Thyroid gland (tissue), 4 donors: ENCODE data around the gene PRKAA2.

Experiments used
- POLR2A ChIP-seq, 2 donors: fragments of 450-650 bp; IDR thresholded peaks; one replicate each; pipeline ENCODE4 v1.6.1; 2017; ENCODE audit warnings: antibody characterized with exemption in 2 of 2, mild to moderate bottlenecking in 2 of 2, moderate library complexity in 1 of 2
- TF ChIP-seq, protein P1 (sequence below), 6 experiments: fragments of 200-600 bp in 3 of 6; fragments of 450-650 bp in 3 of 6; sonication (generic) in 3 of 6; IDR thresholded peaks; one replicate each; pipeline ENCODE4 v1.5.1; 2016 to 2019; ENCODE audit warnings: antibody characterized with exemption in 6 of 6, mild to moderate bottlenecking in 2 of 6, inconsistent platforms in 1 of 6, moderate library complexity in 1 of 6

DNA sequence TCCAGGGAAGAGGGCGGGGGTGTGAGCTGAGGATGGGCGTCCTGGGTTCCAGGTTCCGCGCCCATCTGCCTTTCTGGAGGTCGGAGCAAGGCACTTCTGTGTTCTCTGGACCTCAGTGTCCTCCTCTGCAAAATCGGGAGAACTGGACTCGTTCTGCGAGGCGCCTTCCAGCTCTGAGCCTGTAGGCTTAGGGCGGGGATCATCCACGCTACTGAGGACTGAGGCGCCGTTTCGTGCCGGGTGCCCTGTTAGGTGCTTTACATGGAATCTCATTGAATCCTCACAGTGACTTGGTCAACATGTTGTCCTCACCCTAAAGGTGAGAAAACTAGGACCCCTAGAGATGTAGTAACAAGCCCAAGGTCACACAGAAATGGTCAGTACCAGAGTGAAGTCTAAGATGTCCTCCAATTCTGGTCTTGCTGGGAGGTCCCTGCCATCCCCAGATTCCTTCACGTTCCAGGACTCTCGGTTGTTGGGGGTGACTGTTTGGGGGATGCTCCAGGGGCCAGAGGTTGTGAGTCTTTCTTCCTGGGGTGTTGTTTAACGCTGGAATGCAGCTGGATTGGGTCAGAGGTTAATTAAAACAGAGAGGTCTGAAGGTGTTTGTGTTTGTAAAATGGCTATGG, 677 bp downstream of the PRKAA2 start:
- TF ChIP-seq, protein P1, sequence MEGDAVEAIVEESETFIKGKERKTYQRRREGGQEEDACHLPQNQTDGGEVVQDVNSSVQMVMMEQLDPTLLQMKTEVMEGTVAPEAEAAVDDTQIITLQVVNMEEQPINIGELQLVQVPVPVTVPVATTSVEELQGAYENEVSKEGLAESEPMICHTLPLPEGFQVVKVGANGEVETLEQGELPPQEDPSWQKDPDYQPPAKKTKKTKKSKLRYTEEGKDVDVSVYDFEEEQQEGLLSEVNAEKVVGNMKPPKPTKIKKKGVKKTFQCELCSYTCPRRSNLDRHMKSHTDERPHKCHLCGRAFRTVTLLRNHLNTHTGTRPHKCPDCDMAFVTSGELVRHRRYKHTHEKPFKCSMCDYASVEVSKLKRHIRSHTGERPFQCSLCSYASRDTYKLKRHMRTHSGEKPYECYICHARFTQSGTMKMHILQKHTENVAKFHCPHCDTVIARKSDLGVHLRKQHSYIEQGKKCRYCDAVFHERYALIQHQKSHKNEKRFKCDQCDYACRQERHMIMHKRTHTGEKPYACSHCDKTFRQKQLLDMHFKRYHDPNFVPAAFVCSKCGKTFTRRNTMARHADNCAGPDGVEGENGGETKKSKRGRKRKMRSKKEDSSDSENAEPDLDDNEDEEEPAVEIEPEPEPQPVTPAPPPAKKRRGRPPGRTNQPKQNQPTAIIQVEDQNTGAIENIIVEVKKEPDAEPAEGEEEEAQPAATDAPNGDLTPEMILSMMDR (IDR thresholded peaks at IDR 0.05): no peak
- TF ChIP-seq POLR2A (IDR thresholded peaks at IDR 0.05): no peak
